ENCODE data around the gene CACTIN.
"Not testable (repeated sequence)": the region's sequence is repeated elsewhere in the genome, so short reads cannot be mapped to it uniquely, and the experiment has no call there.

Gene CACTIN

GRCh38 chr19:3628766-3629165 lies 2.2 kb upstream of the CACTIN start:
- not testable (repeated sequence) for DNase-seq (ENCODE audit: low read depth in 2 of 3, low spot score in 2 of 3)

DNA sequence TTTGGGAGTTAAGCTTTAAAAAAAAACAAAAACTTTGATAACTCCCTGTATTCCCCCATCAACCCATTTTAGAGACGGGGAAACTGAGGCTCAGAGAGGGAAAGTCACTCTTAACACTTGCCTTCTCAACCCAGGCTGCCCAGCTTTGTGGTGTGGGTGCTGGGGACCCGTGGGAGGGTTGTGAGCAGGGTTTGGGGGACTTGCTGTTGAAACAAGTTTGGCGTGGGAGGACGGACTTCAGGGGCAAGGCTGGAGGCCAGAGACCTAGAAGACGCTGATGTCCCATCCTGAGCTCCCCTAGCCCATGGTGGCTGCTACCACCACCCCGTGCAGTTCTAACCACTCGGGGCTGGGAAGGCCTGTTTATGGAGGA lies 747 bp upstream of the CACTIN start:
- DNase-seq (ENCODE audit: low read depth in 2 of 3, low spot score in 2 of 3) = no peak

DNA sequence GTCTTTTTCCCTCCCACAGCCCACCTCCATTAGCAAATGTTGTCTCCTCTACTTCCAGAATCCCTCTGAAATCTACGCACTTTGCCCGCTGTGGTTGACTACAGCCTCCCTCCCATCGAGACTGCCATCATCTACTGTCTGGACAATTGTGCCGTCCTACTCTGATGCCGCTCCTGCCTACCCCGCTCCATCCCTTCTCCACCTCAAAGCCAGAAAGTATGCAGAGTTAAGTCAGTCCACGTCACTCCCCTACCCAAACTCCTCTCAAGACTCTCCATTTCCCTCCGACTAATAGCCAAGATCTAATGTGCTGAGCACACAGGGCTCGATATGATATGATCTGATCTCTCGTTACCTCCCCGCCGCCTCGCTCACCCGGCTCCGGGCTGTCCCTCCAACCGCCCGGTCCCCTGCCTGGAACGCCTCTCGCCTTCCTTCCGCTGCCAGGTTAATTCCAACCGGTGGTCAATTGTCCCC lies 556 bp downstream of the CACTIN start:
- no peak for DNase-seq (ENCODE audit: low read depth in 2 of 3, low spot score in 2 of 3)

DNA sequence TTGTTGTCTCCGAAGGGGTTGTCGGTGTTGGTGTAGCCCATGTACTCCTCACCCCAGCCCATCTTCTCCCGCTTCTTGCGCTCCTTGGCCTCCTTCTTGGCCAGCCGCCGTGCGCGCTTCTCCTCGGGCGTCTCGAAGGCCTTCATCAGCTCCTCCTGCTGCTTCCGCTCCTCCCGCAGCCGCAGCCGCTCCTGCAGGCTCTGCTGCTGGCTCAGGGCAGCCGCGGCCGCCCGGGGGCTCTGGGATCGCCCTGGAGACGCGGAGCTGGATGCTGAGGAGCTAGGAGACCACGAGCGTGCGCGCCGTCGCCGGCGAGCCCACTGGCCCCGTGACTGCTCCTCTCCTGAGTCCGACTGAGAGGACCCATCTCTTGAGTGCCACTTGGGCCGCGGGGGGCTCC lies 2.9 kb downstream of the CACTIN start:
- no peak for DNase-seq (ENCODE audit: low read depth in 2 of 3, low spot score in 2 of 3)

DNA sequence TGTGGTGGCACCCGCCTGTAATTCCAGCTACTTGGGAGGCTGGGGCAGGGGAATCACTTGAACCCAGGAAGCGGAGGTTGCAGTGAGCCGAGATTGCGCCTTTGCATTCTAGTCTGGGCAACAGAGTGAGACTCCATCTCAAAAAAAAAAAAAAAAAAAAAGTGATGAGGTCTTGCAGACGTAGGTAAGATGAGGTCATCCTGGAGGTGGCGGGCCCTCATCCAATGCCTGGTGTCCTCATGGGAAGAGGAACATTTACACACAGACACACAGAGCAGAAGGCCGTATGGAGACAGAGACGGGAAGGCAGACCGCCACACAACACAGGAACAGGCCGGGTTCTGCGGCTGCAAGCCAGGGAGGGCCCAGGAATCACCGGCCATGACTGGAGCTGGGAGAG lies 4.4 kb downstream of the CACTIN start:
- no peak for DNase-seq (ENCODE audit: low read depth in 2 of 3, low spot score in 2 of 3)

GRCh38 chr19:3621689-3622088 lies 4.9 kb downstream of the CACTIN start:
- no peak for DNase-seq (ENCODE audit: low read depth in 2 of 3, low spot score in 2 of 3)

GRCh38 chr19:3620817-3621547 lies 5.6 kb downstream of the CACTIN start:
- no peak for DNase-seq (ENCODE audit: low read depth in 2 of 3, low spot score in 2 of 3)

GRCh38 chr19:3620145-3620816 lies 6.3 kb downstream of the CACTIN start:
- no peak for DNase-seq (ENCODE audit: low read depth in 2 of 3, low spot score in 2 of 3)

DNA sequence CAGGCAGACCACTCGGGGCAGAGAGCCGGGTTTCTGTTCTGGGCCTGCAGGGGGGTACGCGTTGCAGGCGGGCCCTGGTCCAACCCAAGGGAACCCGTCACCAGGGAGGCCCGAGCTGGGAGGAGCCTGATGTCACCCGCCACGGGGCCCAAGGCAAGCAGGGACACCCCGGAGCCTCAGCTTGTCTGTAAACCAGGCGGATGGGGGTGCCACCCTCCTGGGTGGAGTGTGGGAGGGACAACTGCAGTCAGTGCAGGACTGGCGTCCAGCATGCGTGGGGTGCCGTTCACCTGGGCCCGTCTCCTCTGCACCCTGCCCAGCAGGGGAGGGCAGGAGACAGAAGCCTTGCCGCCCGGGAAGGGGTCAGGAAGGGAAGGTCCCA lies 7.0 kb downstream of the CACTIN start:
- no peak for DNase-seq (ENCODE audit: low read depth in 2 of 3, low spot score in 2 of 3)

DNA sequence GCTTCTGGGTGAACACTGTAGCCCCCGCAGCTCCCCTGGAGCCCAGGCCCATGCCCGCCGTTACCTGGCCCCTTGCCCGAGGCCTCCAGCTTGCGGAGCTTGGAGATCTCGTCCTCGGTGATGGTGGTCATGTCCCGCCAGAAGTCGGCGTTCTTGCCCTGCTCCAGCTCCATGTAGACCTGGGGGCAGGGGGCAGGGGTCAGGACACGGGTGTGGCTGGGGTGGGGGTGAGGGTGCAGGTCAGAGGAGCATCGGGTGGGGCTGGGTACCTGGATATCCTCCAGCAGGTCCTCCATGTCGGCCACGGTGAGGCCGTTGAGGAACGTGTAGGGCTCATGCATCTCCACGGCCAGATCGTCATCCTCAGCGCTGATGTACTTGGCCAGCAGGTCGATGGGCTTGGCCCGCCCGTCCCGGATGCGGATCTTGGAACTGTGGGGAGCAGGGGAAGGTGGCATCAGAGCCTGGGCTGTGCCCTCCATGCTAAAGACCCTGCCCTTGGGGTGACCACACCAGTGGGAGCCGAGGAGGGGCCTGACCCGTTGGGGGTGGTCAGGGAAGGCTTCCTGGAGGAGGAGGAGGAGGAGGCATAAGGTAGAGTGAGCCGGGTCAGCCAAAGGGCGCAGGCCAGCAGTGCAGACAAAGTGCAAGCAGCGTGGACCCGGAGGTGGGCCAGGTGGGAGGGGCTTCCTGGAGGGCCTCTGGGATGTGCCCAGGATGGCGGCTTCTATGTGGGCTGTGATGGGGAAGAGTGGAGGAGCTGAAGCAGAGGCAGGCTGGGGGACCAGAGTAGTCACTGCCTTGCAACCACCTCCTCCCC lies 7.6 kb downstream of the CACTIN start:
- no peak for DNase-seq (ENCODE audit: low read depth in 2 of 3, low spot score in 2 of 3)

- DNase-seq (ENCODE audit: low read depth in 2 of 3, low spot score in 2 of 3) = peak in 1 of 3 experiments; percentile 58
These were observed 8.3 kb downstream of the CACTIN start for GRCh38 chr19:3618144-3618810.

- DNase-seq (ENCODE audit: low read depth in 2 of 3, low spot score in 2 of 3) = no peak
These were observed 9.1 kb downstream of the CACTIN start for GRCh38 chr19:3617463-3617862.

GRCh38 chr19:3615524-3616135 lies 11.0 kb downstream of the CACTIN start:
- DNase-seq (ENCODE audit: low read depth in 2 of 3, low spot score in 2 of 3) = no peak

GRCh38 chr19:3614858-3615505 lies 11.6 kb downstream of the CACTIN start:
- DNase-seq (ENCODE audit: low read depth in 2 of 3, low spot score in 2 of 3) = no peak

GRCh38 chr19:3613818-3614661 lies 12.6 kb downstream of the CACTIN start:
- no peak for DNase-seq (ENCODE audit: low read depth in 2 of 3, low spot score in 2 of 3)

DNA sequence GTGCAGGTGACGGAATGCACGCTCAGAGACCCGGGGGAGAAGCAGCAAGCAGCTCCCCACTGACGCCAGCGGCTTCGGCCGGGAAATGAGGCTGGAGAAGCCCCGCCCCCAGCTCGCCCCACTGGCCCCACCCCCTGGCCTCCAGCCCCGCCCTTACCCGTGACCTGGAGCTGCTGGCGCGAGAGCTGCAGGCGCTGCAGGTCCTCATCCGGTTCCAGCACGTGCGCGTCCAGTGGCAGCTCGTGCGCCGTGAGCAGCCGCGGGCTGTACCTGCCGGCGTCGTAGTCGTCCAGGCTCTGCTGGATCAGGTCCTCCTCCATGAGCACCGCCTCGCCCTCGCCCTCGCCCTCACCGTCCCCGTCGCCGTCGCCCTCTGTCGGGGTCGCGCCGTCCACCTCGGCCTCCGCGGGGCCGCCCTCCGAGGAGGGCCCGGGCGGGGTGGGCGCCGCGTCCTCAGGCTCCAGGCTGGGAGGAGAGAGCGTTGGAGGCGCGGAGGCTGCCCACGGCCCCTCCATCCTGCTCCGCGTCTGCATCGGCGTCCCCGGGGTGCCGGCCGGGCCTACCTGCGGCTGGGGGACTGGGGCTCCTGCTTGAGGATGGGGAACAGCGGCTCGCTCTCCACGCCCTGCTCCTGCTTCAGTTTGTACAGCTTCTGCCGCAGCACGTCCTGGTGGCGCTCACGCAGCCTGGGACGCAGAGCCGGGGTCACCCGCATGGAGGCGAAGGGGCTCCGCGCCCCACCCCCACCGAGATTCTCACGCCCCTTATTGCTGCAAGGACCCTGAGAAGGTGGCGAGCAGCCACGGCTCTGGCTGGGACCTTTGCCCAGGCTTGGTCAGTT lies 13.5 kb downstream of the CACTIN start:
- no peak for DNase-seq (ENCODE audit: low read depth in 2 of 3, low spot score in 2 of 3)

DNA sequence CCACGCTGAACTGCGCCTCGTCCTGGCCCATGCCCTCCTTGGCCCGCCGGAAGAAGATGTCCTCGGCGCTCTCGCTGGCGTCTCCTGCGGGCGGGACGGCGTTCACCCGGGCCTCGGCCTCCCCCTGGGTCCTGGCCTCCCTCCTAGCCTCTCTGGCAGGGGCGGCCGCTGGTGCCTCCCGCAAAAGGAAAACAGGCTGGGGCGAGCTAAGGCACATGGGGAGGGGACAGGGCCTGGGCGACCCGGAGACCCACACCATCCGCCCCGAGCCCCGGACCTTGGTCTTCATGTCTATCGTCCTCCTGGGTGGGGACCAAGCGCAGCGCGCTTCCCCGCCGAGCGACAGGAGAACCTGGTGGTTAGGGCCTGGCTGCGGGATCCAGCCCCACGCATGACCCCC lies 14.3 kb downstream of the CACTIN start:
- DNase-seq (ENCODE audit: low read depth in 2 of 3, low spot score in 2 of 3) = no peak

GRCh38 chr19:3611841-3612240 lies 14.7 kb downstream of the CACTIN start:
- DNase-seq (ENCODE audit: low read depth in 2 of 3, low spot score in 2 of 3) = no peak
